GM12878 (cell line): Measurements from ENCODE around the gene SDK2. TPM values are rescaled to one million over a fixed set of nuclear protein-coding genes. Genes with fewer than 3 reads are reported as not detected.

Experiments used
- ATAC-seq: fragments of 200-7000 bp; cut with Tn5 transposase; 3 replicates; pipeline ENCODE4 v1.9.1; 2020; ENCODE audit warnings: mild to moderate bottlenecking, moderate library complexity
- BruUV-seq: library from RNA; stranded (reverse); fragments of 400-500 nt; replicated peaks from 2 replicates; lab custom pipeline; 2021; lab: Mats Ljungman, UMichigan
- CTCF ChIA-PET: fragments of 300-600 bp; sonication (Branson Sonifier 250); formaldehyde crosslinking; extraction: SDS; loops from one replicate; lab custom pipeline; 2021; ENCODE audit warnings: inconsistent platforms; lab: Yijun Ruan, JAX
- POLR2A ChIA-PET: fragments of 350-600 bp; formaldehyde crosslinking; extraction: SDS; loops from one replicate; lab custom pipeline; 2021; ENCODE audit warnings: inconsistent platforms; lab: Charles Lee
- RAD21 ChIA-PET: fragments of 300-600 bp; sonication (Branson Sonifier 250); formaldehyde crosslinking; loops from one replicate; lab custom pipeline; 2023; ENCODE audit warnings: antibody characterized with exemption; ENCODE audit not compliant: unreplicated experiment; lab: Charles Lee
- SMC1A ChIA-PET: fragments of 300-600 bp; sonication (Branson Sonifier 250); formaldehyde crosslinking; loops from one replicate; lab custom pipeline; 2023; ENCODE audit not compliant: unreplicated experiment, uncharacterized antibody; lab: Charles Lee
- DNase-seq: peaks from one replicate; pipeline ENCODE4 v3.0.0-alpha.2; 2011; ENCODE audit warnings: low read depth, low spot score
- FAIRE-seq: peaks from 3 replicates; lab custom pipeline; 2011; peaks lifted over from hg19 to GRCh38; lab: Jason Lieb, UNC
- H2AFZ ChIP-seq: 2 replicates; pipeline ENCODE4 v1.6.0; 2011; ENCODE audit warnings: low read depth, low read length, control low read depth; ENCODE audit not compliant: control insufficient read depth
- H3K27ac ChIP-seq: 2 replicates; pipeline ENCODE4 v1.5.1; 2011; ENCODE audit warnings: control low read depth; ENCODE audit not compliant: control insufficient read depth, insufficient read depth
- H3K27me3 ChIP-seq, 2 experiments: replicated peaks in 1 of 2; 2 replicates each; pipeline versions ENCODE4 v1.6.0 to v1.6.1; 2011; ENCODE audit warnings: low read length in 1 of 2; ENCODE audit not compliant: control insufficient read depth in 2 of 2, insufficient read depth in 2 of 2
- H3K36me3 ChIP-seq, 2 experiments: 2 replicates each; pipeline ENCODE4 v1.5.1; 2011; ENCODE audit warnings: low read length in 1 of 2; ENCODE audit not compliant: control insufficient read depth in 2 of 2, insufficient read depth in 2 of 2
- H3K4me1 ChIP-seq: 2 replicates; pipeline ENCODE4 v1.6.1; 2011; ENCODE audit warnings: mild to moderate bottlenecking, low read length, moderate library complexity, mixed read lengths; ENCODE audit not compliant: control insufficient read depth, insufficient read depth
- H3K4me2 ChIP-seq: 2 replicates; pipeline ENCODE4 v1.6.0; 2011; ENCODE audit warnings: control low read depth; ENCODE audit not compliant: control insufficient read depth, insufficient read depth
- H3K4me3 ChIP-seq: fragments of 200-600 bp; sonication (generic); 2 replicates; pipeline ENCODE4 v1.5.1; 2016
- H3K79me2 ChIP-seq: 2 replicates; pipeline ENCODE4 v1.6.0; 2011; ENCODE audit warnings: low read length; ENCODE audit not compliant: control insufficient read depth, insufficient read depth
- H3K9ac ChIP-seq: 2 replicates; pipeline ENCODE4 v1.8.0; 2011; ENCODE audit warnings: low read length, control low read depth, mixed read lengths; ENCODE audit not compliant: control insufficient read depth, insufficient read depth
- H3K9me3 ChIP-seq: replicated peaks from 3 replicates; pipeline ENCODE4 v1.5.1; 2011; ENCODE audit warnings: mild to moderate bottlenecking, low read length; ENCODE audit not compliant: control insufficient read depth, insufficient read depth
- H4K20me1 ChIP-seq: 2 replicates; pipeline ENCODE4 v1.6.0; 2011; ENCODE audit not compliant: control insufficient read depth, insufficient read depth
- BACH1 ChIP-seq: fragments of 450-650 bp; IDR thresholded peaks from 2 replicates; pipeline ENCODE4 v1.6.1; 2017; ENCODE audit warnings: mild to moderate bottlenecking, borderline replicate concordance
- CBFB ChIP-seq: IDR thresholded peaks from 2 replicates; pipeline ENCODE4 v1.6.1; 2016; ENCODE audit warnings: antibody characterized with exemption, low read depth
- CBX5 ChIP-seq: sonication (generic); IDR thresholded peaks from 2 replicates; pipeline ENCODE4 v1.6.1; 2016; ENCODE audit warnings: low read depth, moderate library complexity, mild to moderate bottlenecking, inconsistent platforms
- CHD4 ChIP-seq: fragments of 200-600 bp; sonication (generic); IDR thresholded peaks from 2 replicates; pipeline ENCODE4 v1.6.1; 2016; ENCODE audit warnings: mild to moderate bottlenecking
- E2F4 ChIP-seq: IDR thresholded peaks from 2 replicates; pipeline ENCODE4 v1.6.1; 2012; ENCODE audit warnings: low read depth, low read length, improper control_type of control experiment
- EED ChIP-seq: sonication (generic); IDR thresholded peaks from 2 replicates; pipeline ENCODE4 v1.6.1; 2016; ENCODE audit warnings: antibody characterized with exemption, low read depth
- FOXM1 ChIP-seq: IDR thresholded peaks from 2 replicates; pipeline ENCODE4 v1.6.1; 2012; ENCODE audit warnings: low read depth, mild to moderate bottlenecking, inconsistent platforms, low read length, moderate library complexity
- JUND ChIP-seq: IDR thresholded peaks from 2 replicates; pipeline ENCODE4 v1.6.1; 2012; ENCODE audit warnings: low read depth, mild to moderate bottlenecking, low read length, improper control_type of control experiment, moderate library complexity
- RFX5 ChIP-seq: IDR thresholded peaks from 2 replicates; pipeline ENCODE4 v1.6.1; 2011; ENCODE audit warnings: low read depth, low read length, improper control_type of control experiment
- RUNX3 ChIP-seq: IDR thresholded peaks from 2 replicates; pipeline ENCODE4 v1.6.1; 2012; ENCODE audit warnings: low read length, inconsistent platforms
- SMARCA5 ChIP-seq: fragments of 450-650 bp; IDR thresholded peaks from 2 replicates; pipeline ENCODE4 v1.6.1; 2017; ENCODE audit warnings: mild to moderate bottlenecking
- SREBF1 ChIP-seq: IDR thresholded peaks from 2 replicates; pipeline ENCODE4 v1.6.1; 2012; ENCODE audit warnings: mild to moderate bottlenecking, low read length
- WGBS: methylation state at CpG from one replicate; pipeline ENCODE4 v1.1.6; 2016; ENCODE audit warnings: low lambda C conversion rate; ENCODE audit not compliant: insufficient replicate concordance, insufficient coverage; ENCODE audit errors: missing lambda C conversion rate; 5-methylcytosine and 5-hydroxymethylcytosine counted together
- in situ Hi-C: fragments of 300-500 bp; cut with MboI; formaldehyde crosslinking; loops from 9 replicates; pipeline ENCODE4 v1.14.3; 2018; ENCODE audit warnings: mixed read lengths
- intact Hi-C: fragments of 100-400 bp; cut with micrococcal nuclease; formaldehyde crosslinking; loops from one replicate; pipeline ENCODE4 v1.14.2; 2022; ENCODE audit not compliant: unreplicated experiment
- polyA plus RNA-seq, 11 experiments: library from polyadenylated mRNA; depleted of rRNA in 4 of 11; unstranded in 6 of 11; stranded (reverse) in 5 of 11; fragments of >200 nt; fragmentation: Nextera tagmentation in 4 of 11; fragmentation: Illumina TruSeq in 1 of 11; extraction: Ambion mirVana in 4 of 11; extraction: Trizol in 1 of 11; gene quantifications; 1 replicate in 1 of 11; 2 replicates in 10 of 11; pipeline versions ENCODE4 v1.2.1 to v1.2.3, GENCODE V29; 2011 to 2016; ENCODE audit warnings: inconsistent platforms in 2 of 11, missing spikeins in 2 of 11, low read depth in 1 of 11
- total RNA-seq, 4 experiments: library from RNA; depleted of rRNA in 3 of 4; stranded (reverse); fragments of >200 nt in 3 of 4; fragmentation: Illumina TruSeq in 1 of 4; extraction: Trizol in 1 of 4; gene quantifications; 2 replicates each; pipeline versions ENCODE4 v1.2.1 to v1.2.3, GENCODE V29; 2013 to 2021
- TF ChIP-seq, protein P1 (sequence below): IDR thresholded peaks from 2 replicates; pipeline ENCODE4 v1.6.1; 2012; ENCODE audit warnings: low read depth, low read length, improper control_type of control experiment
- TF ChIP-seq, protein P2 (sequence below): IDR thresholded peaks from 2 replicates; pipeline ENCODE4 v1.6.1; 2011; ENCODE audit warnings: borderline replicate concordance, low read depth, mild to moderate bottlenecking, moderate library complexity, mixed read lengths, low read length; ENCODE audit not compliant: insufficient read depth; ENCODE audit errors: extremely low read length
- TF ChIP-seq, protein P3 (sequence below): fragments of 450-650 bp; IDR thresholded peaks from 2 replicates; pipeline ENCODE4 v1.6.1; 2014; ENCODE audit warnings: mild to moderate bottlenecking

The SDK2 gene
- total and polyA plus RNA-seq, 10 of the 15 experiments (the other 5 are each of a cell fraction or from before 2014, with no cell fraction given), result 0.03 to 0.08 (median 0.03) TPM; not detected in 7

DNA sequence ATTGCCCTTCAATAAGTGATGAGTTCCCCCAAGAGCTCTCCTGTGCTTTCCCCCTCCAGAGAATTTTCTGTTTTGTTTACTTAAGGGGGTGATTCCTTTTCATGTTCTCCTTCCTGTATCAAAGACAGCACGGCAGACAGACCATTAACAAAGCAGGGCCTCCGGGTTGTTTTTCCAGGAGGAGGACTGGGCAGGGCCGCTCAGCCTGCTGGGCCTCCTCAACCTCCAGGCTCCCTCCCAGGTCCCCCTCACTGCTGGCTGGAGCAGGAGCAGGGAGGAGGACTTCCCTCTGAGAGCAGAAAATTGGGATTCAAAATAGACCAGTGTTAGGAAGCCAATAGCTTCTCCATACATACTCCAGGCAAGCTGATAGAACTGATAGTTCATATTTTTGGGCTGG lies 20.4 kb downstream of the SDK2 start:
- H3K27ac ChIP-seq, result no peak overlapping the region
- intact Hi-C loops, result no loop called here
- TF ChIP-seq BACH1 (no peak), CHD4 (no peak), SMARCA5 (no peak)
- TF ChIP-seq, protein P1, sequence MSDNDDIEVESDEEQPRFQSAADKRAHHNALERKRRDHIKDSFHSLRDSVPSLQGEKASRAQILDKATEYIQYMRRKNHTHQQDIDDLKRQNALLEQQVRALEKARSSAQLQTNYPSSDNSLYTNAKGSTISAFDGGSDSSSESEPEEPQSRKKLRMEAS, result no peak
- TF ChIP-seq, all 136 proteins: peak for 0
- no peak overlapping the region for H2AFZ ChIP-seq
- RAD21 ChIA-PET, result no interaction called here
- H3K9me3 ChIP-seq, result no peaks in the 10 kb centered on the region
- H3K79me2 ChIP-seq, result no peaks in the 10 kb centered on the region
- ATAC-seq, result no peak
- CTCF ChIA-PET, result interaction anchor here (1.0 kb wide), 1 partner anchor 194 kb away, joined by 3 read pairs; no protein-coding TSS in a partner anchor
- 34% methylated on average over 3 of the region's 3 CpGs for WGBS
- BruUV-seq, result no TSS peak
- no peak for FAIRE-seq
- in situ Hi-C loops, result no loop called here
- H3K36me3 ChIP-seq, result no peaks in the 10 kb centered on the region
- H3K27me3 ChIP-seq, result peaks cover 0 to 5% of the 10 kb centered on the region in 2 experiments; a peak in 3 of 4 replicates
- no peak overlapping the region for H3K4me3 ChIP-seq
- H4K20me1 ChIP-seq, result no peaks in the 10 kb centered on the region
- DNase-seq, result no peak
- H3K4me2 ChIP-seq, result no peak overlapping the region
- no peak overlapping the region for H3K9ac ChIP-seq
- POLR2A ChIA-PET, result no interaction called here
- H3K4me1 ChIP-seq, result no peaks in the 10 kb centered on the region
- SMC1A ChIA-PET, result no interaction called here

- no peak for FAIRE-seq
- no peak for TF ChIP-seq CBX5
- TF ChIP-seq RUNX3, result no peak
- TF ChIP-seq EED, result no peak
- no peak for TF ChIP-seq JUND
- TF ChIP-seq, protein P2, sequence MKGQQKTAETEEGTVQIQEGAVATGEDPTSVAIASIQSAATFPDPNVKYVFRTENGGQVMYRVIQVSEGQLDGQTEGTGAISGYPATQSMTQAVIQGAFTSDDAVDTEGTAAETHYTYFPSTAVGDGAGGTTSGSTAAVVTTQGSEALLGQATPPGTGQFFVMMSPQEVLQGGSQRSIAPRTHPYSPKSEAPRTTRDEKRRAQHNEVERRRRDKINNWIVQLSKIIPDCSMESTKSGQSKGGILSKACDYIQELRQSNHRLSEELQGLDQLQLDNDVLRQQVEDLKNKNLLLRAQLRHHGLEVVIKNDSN, result no peak
- TF ChIP-seq FOXM1, result no peak
- no peak for TF ChIP-seq SREBF1
- no peak for TF ChIP-seq E2F4
- no peak for TF ChIP-seq RFX5
- TF ChIP-seq, protein P3, sequence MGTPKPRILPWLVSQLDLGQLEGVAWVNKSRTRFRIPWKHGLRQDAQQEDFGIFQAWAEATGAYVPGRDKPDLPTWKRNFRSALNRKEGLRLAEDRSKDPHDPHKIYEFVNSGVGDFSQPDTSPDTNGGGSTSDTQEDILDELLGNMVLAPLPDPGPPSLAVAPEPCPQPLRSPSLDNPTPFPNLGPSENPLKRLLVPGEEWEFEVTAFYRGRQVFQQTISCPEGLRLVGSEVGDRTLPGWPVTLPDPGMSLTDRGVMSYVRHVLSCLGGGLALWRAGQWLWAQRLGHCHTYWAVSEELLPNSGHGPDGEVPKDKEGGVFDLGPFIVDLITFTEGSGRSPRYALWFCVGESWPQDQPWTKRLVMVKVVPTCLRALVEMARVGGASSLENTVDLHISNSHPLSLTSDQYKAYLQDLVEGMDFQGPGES, result no peak
- no peak for TF ChIP-seq CBFB
Measured at GRCh38 chr17:73623247-73623646, 21.0 kb downstream of the SDK2 start.

More at GRCh38 chr17:73623247-73623646, 21.0 kb downstream of the SDK2 start:
- ChIA-PET POLR2A (no interaction called here), RAD21 (no interaction called here), CTCF (no interaction called here), SMC1A (no interaction called here)
- intact Hi-C loops (no loop called here), in situ Hi-C loops (no loop called here)
- WGBS, result 3% methylated on average over 2 of the region's 2 CpGs
- Histone ChIP-seq H3K27ac (no peak overlapping the region), H3K9ac (no peak overlapping the region), H2AFZ (no peak overlapping the region), H3K4me3 (no peak overlapping the region), H3K36me3 (no peaks in the 10 kb centered on the region), H4K20me1 (no peaks in the 10 kb centered on the region), H3K9me3 (no peaks in the 10 kb centered on the region), H3K27me3 (peaks cover 0 to 5% of the 10 kb centered on the region in 2 experiments; a peak in 3 of 4 replicates), H3K4me1 (no peaks in the 10 kb centered on the region), H3K4me2 (no peak overlapping the region), H3K79me2 (no peaks in the 10 kb centered on the region)
- BruUV-seq, result no TSS peak
- ATAC-seq (no peak), DNase-seq (no peak)
